OCI-M2 (cell line): Measurements from ENCODE around the gene HEY2.
"Not testable (repeated sequence)": the region's sequence is repeated elsewhere in the genome, so short reads cannot be mapped to it uniquely, and the experiment has no call there.

Experiments used
- DNase-seq: peaks from one replicate; lab custom pipeline; 2025; ENCODE audit not compliant: unreplicated experiment; lab: John Stamatoyannopoulos, UW

HEY2 gene

DNA sequence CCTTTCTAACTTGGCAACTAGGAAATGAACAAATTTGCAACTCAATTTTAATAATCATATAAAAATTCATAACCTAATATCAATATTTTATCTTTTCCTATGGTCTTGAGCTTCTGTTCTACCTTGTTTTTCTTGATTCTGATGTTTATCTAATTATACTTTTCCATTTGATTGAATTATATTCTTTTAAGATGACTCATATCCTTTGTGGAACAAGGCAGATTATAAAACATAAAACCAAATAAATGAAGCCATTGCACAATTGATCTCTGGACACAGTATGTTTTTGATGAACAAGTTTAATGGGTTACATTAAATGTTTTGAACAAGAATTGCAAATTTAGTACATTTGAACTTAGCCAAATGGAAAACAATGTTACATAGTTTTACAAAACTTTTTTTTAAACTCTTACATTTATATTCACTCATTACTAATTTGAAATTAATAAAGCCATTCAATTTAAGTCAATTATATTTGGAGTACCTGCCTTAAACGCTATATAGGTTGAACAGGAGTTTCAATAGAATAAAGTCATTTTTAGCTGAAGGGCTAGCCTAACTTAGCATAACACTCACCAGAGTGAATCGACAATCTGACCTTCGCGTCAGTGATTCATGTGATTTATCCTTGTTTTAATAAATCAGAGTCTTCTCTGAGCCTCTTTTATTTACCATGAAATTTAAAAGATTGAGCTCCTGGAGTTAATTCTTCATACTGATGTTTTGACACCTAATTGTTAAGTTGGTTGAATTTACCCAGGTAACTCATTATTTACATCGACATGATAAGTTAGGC lies 45.1 kb downstream of the HEY2 start:
- no peak for DNase-seq

DNA sequence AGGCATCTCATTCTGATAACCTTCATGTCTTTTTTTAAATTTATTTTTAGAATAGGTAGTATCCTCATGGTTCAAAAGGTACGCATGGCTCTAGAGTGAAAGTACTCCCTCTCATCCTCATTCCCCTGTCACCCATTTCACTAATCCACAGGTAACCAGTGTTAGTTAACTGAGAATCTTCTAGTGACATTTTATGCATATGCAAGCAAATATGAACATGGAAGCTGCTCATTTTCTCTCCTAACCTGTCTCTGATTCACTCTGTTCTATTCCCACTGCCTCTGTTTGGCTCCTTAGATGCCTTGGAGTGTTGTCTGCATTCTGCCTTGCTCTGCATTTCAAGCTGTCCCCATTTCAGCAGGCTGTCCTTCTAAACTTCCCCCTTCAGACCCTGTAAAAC lies 45.9 kb downstream of the HEY2 start:
- no peak for DNase-seq

DNA sequence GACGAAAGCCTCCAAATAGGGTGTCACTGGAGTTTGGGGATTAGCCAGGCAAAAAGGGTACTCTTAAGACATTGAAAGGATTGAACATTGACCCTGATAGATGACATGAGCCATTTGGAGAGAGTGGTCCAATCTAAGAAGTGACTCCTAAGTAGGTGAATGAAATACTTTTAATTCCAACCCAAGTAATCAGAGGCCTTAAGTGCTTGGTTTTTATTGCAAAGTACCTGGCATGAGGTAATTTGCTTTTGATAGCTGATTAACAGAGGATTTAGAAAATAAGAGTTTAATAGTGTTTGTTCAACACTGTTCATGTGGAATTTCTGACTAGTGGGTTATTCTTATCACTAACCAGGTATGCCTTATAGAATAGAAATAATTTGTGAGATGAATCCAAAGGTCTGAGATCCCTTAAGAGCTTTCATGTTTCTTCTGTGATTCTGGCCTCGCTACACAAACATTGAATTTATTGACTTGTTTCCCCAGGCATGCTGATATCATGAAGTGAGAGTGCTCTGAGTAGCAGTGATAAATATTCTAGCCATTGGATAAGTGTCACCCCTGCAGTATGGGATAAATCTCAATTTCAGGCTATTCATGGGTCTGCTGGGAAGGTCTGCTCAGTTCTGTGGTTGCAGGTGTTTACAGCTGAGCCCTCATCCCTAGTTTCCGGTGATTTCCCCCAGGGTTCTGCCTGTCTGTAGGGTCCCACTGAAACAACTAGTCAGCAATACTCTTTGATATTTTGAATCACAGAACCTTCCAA lies 47.9 kb downstream of the HEY2 start:
- no peak for DNase-seq

DNA sequence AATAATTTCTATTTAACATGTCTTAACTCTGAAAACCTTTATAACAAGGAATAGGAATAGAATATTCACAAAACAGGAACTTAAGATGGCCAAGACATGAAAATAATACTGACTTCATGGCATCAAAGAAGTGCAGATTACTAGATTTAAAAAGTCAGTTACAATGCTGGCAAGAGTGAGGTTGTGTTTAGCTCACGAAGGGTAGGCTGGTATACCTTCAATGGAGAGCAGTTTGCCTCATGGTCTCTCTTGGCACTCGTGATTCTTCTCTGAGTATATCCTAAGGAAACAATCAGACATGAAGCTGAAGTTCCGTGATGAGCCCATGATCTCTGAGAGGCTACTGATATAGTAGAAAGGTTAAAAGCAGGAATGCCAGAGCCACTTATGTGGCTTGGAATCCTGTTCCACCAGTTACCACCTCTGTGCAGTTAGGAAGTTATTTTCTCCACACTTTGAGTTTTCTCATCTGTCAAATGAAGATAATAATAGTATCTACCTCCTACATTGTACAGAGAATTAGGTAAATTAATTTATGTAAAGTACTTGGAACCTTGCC lies 48.5 kb downstream of the HEY2 start:
- no peak for DNase-seq

- no peak for DNase-seq
Measured at GRCh38 chr6:125798734-125799508, 49.5 kb downstream of the HEY2 start.

DNA sequence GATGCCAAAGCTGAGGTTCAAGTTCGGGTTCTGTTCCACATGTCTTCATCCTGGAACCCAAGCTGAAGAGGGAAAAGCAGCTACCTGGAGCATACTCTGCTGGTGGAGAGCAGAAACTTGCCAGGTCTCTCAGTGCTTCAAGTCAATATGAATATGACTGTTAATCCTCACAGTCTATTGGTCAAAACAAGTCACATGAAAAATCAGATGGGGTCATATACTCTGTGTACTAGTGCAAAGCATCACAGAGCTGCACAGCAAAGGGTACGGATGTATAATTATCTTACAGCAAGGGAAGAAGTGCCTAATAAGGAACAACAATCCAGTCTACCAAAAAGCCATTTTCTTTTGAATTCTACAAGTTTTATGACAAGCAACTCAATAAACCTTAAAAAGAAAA lies 53.0 kb downstream of the HEY2 start:
- no peak for DNase-seq

DNA sequence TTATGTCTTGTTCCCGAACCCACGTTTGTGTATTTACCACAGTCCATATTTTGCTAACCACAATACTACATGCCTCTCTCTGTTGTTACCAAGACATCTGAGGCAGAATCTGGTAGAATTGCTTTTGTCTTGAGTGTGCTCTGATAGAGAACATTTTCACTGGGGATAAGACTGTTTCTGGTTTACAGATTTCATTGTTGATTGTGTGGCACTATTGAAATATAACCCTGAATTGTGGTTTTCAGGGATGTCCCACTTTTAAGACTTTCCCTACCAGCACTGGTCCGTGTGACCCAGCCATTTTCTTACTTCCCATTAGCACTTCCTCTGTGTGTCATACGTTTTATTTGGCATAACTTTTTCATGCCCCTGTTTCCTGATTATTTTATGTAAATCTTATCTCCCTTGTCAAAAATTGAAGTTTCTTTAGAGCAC lies 53.5 kb downstream of the HEY2 start:
- no peak for DNase-seq

GRCh38 chr6:125804264-125804663 lies 54.8 kb downstream of the HEY2 start:
- no peak for DNase-seq

GRCh38 chr6:125804866-125805425 lies 55.5 kb downstream of the HEY2 start:
- DNase-seq, result not testable (repeated sequence)

GRCh38 chr6:125806813-125807212 lies 57.4 kb downstream of the HEY2 start:
- no peak for DNase-seq

- DNase-seq, result no peak
Measured at GRCh38 chr6:125807293-125807692, 57.9 kb downstream of the HEY2 start.

- DNase-seq, result no peak
Measured at GRCh38 chr6:125808060-125808459, 58.6 kb downstream of the HEY2 start.

DNA sequence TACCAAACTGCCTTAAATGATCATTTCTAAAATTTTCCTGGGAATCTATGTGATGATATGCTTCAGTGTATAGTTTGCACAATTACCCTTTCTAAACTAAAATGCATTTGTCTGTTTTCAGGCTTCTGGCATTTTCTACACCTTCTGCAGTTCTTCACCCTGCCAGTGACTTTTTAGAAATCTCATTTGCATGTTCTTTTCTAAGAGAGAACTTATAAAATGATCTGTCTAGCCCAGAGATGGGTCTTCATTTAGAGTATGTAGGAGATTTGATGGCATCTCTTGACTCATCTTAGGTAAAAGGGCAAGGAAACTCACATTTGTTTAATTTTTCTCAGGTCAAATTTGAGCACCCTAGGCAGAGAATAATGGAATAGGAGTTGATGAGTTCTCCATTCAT lies 59.2 kb downstream of the HEY2 start:
- no peak for DNase-seq

DNA sequence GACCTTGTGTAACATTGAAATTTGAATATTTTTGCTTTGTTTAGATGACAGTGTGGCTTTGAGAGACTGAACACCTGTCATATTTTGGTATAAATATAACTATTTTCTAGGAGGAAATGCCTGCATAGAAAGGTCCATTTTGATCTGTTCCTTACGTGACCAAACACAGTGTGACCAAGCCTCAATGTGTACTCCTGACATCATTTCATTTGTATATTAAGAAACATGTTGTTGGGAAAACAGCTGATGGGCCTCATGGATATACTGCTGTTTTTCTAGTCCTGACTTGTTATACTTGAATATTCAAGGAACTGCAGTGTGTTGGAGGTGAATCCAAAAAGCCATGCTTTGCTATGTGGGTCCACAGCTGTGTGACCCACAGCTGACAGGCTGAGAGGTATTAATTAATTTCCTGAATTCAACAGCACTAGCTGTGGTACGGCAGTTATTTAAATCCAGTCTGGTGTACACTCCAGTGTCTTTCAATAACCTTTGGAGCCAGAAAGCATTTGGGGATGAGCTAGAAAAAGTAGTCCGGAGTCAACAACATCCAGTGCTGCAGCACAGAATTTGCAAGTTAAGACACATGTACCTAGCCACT lies 60.2 kb downstream of the HEY2 start:
- DNase-seq, result no peak

GRCh38 chr6:125810445-125810844 lies 61.0 kb downstream of the HEY2 start:
- DNase-seq, result no peak
